Neural progenitor cell (in vitro differentiated cells): Measurements from ENCODE around the gene GSG1.
"Not testable (repeated sequence)": the region's sequence is repeated elsewhere in the genome, so short reads cannot be mapped to it uniquely, and the experiment has no call there.

Source experiments
- CTCF ChIP-seq: fragments of 200-600 bp; sonication (generic); IDR thresholded peaks from 2 replicates; pipeline ENCODE4 v1.5.1; 2017; ENCODE audit warnings: antibody characterized with exemption, mild to moderate bottlenecking
- EZH2phosphoT487 ChIP-seq: fragments of 200-600 bp; sonication (generic); IDR thresholded peaks from 2 replicates; pipeline ENCODE4 v1.6.1; 2017; ENCODE audit warnings: antibody characterized with exemption

- not testable (repeated sequence) for TF ChIP-seq CTCF, EZH2phosphoT487
Measured at GRCh38 chr12:13053617-13054016, 49.9 kb downstream of the GSG1 start.
